Mucosa of rectum (tissue), 2 donors: ENCODE measurements around the gene CRYBG3.

Experiments used
- H3K27ac ChIP-seq, 2 donors: one replicate each; pipeline ENCODE4 v1.7.0; 2013; ENCODE audit warnings: inconsistent platforms in 2 of 2, low read depth in 2 of 2, low read length in 2 of 2
- H3K27me3 ChIP-seq, 2 donors: one replicate each; pipeline ENCODE4 v1.7.0; 2013; ENCODE audit warnings: low read length in 2 of 2; ENCODE audit not compliant: control insufficient read depth in 2 of 2, insufficient read depth in 2 of 2
- H3K36me3 ChIP-seq, 2 donors: one replicate each; pipeline ENCODE4 v1.7.0; 2013; ENCODE audit warnings: low read length in 2 of 2; ENCODE audit not compliant: control insufficient read depth in 2 of 2, insufficient read depth in 2 of 2
- H3K4me1 ChIP-seq, 2 donors: one replicate each; pipeline ENCODE4 v1.7.0; 2013; ENCODE audit warnings: low read length in 2 of 2, mild to moderate bottlenecking in 1 of 2; ENCODE audit not compliant: control insufficient read depth in 2 of 2, insufficient read depth in 2 of 2
- H3K4me3 ChIP-seq, 2 donors: one replicate each; pipeline ENCODE4 v1.7.0; 2013; ENCODE audit warnings: low read length in 2 of 2
- H3K9ac ChIP-seq, 2 donors: one replicate each; pipeline ENCODE4 v1.7.0; 2013; ENCODE audit warnings: low read length in 2 of 2, low read depth in 1 of 2, mild to moderate bottlenecking in 1 of 2
- H3K9me3 ChIP-seq, 2 donors: one replicate each; pipeline ENCODE4 v1.7.0; 2013; ENCODE audit warnings: low read length in 2 of 2; ENCODE audit not compliant: control insufficient read depth in 2 of 2
- donor health status: healthy.
- donor health status: Normal muscosa, but diverticular disease.

The CRYBG3 gene

DNA sequence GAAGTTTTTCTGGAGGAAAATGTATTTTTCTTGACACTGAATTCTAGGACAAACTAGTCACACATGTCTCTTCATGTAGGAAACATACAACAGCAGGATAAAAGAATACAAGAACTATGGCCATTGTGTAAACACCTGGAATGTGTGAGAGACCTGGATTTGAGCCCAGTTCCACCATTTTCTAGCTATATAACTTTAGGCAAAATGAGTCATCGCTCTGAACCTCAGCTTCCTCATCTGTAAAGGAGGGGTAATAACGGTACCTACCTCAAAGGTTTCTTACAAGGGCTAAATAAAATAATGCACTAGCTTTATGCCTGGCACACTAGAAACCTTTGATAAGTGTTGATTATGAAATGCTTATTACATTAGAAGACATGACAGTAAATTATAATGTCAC lies 92.6 kb downstream of the CRYBG3 start:
- no peaks in the 10 kb centered on the region for H3K27me3 ChIP-seq

DNA sequence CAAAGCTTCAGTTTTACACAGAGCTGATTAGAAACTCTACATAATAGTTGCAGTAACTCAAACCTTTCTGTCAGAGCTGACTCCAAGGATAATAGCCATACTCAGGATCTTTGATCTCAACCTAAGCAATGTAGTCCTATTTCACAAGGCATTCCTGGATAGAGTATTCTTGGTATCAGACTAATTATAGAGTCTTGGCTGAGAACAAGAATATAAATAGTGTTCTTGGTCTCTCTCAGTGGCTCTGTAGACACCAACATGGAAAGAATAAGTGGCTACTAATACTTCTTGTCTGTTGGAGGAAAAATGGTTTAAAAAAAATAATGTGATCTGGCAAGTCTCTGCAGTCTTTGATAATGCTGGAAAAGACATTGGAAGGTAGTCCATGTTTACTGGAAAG lies 94.8 kb downstream of the CRYBG3 start:
- Histone ChIP-seq H3K36me3 (peaks cover 21 to 32% of the 10 kb centered on the region in 2 donors), H3K9me3 (no peaks in the 10 kb centered on the region), H3K27ac (no peak overlapping the region), H3K9ac (no peak overlapping the region), H3K4me3 (no peak overlapping the region), H3K4me1 (peaks cover 0 to under 1% of the 10 kb centered on the region in 2 donors), H3K27me3 (no peaks in the 10 kb centered on the region)

More for the DNA sequence above, 92.6 kb downstream of the CRYBG3 start:
- Histone ChIP-seq H3K9ac (no peak overlapping the region), H3K36me3 (peaks cover 21 to 27% of the 10 kb centered on the region in 2 donors), H3K27ac (no peak overlapping the region), H3K9me3 (no peaks in the 10 kb centered on the region), H3K4me3 (no peak overlapping the region), H3K4me1 (peaks cover 0 to 2% of the 10 kb centered on the region in 2 donors)

DNA sequence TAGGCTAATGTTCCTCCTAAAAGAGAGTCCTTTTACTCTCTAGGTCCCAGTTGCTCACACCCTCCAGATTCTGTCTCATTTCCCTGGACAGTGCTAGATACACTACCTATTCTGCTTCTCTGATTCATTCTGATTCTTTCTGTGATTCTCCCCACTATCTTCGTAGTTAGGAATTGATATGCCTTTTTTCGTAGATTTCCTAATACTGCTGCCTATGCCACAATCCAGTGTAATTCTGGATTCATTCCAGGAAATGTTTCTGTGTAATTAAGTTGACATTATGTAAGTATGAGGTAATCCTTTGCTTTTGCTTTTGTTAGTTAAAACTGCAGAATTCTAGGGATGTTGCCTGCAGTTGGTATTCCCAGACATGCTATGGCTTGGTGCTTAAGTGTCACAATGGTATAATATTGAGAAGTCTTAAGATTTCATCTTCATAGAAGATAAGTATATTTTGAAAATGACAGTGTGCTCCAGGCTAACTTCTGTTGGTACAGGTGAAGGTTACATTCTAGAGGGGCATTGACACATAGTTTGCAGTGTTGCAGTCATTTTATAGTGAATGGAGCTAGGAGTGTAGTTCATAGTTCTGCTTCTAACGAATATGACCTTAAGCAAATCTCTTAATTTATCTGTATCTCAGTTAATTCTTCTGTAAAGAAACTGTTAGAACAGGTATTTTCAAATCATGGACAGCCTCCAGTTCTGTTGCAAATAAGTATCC lies 96.2 kb downstream of the CRYBG3 start:
- Histone ChIP-seq H3K9ac (no peak overlapping the region), H3K27me3 (no peaks in the 10 kb centered on the region), H3K4me1 (no peaks in the 10 kb centered on the region), H3K9me3 (no peaks in the 10 kb centered on the region), H3K27ac (no peak overlapping the region), H3K4me3 (no peak overlapping the region), H3K36me3 (peaks cover 21 to 33% of the 10 kb centered on the region in 2 donors)

DNA sequence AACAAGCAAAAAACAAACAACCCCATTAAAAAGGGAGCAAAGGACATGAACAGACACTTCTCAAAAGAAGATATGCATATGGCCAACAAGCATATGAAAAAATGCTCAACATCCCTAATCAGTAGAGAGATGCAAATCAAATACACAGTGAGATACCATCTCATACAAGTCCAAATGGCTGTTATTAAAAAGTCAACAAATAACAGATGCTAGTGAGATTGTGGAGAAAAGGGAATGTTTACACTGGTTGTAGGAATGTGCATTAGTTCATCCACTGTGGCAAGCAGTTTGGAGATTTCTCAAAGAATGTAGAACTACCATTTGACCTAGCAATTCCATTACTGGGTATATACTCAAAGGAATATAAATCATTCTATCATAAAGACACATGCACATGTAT lies 105.9 kb downstream of the CRYBG3 start:
- H3K27me3 ChIP-seq = no peaks in the 10 kb centered on the region
- no peak overlapping the region for H3K27ac ChIP-seq
- peaks cover 6 to 11% of the 10 kb centered on the region in 2 donors for H3K36me3 ChIP-seq
- no peak overlapping the region for H3K9ac ChIP-seq
- no peaks in the 10 kb centered on the region for H3K4me1 ChIP-seq
- H3K9me3 ChIP-seq = no peaks in the 10 kb centered on the region
- H3K4me3 ChIP-seq = no peak overlapping the region

DNA sequence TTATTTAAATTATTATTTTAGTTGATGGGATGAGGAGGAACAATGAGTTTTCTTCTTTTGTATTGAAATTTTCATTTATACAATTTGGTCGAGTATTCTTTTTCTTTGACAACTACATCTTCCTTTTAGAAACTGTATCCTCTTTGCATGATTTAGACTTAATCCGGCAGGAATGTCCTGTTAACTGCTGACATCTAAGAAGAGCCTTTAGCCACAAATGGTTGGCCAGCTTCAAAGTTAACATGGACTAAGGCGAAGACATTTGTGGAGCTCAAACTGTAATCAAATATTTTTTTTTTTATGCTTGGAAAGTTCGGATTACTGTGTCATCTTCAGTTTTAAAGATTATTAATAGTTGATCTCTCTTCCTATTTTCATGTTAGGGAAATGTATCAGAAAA lies 107.2 kb downstream of the CRYBG3 start:
- H3K9me3 ChIP-seq = no peaks in the 10 kb centered on the region
- H3K27ac ChIP-seq = no peak overlapping the region
- no peaks in the 10 kb centered on the region for H3K4me1 ChIP-seq
- peaks cover 10 to 18% of the 10 kb centered on the region in 2 donors for H3K36me3 ChIP-seq
- H3K27me3 ChIP-seq = no peaks in the 10 kb centered on the region
- no peak overlapping the region for H3K9ac ChIP-seq
- H3K4me3 ChIP-seq = no peak overlapping the region

DNA sequence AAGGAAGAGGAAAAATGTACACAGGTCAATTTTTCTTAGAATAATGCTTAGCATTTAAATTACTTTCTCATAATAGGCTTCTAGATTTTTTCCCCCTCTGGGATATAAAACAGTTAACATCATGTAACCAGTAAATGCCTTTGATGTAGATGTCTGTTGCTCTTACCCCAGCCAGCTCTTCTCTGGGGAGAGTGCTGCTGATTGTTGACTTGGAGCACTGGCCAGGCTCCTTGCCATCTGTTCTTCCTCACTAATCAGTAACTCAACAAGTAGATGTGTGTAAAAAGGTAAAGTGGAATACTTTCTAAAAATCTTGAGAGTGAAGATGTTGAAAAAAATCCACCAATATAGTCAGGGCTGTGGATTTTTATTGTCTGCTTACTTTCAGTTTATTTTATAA lies 108.2 kb downstream of the CRYBG3 start:
- Histone ChIP-seq H3K27me3 (no peaks in the 10 kb centered on the region), H3K36me3 (peaks cover 11 to 22% of the 10 kb centered on the region in 2 donors), H3K9me3 (no peaks in the 10 kb centered on the region), H3K4me1 (no peaks in the 10 kb centered on the region), H3K27ac (no peak overlapping the region), H3K4me3 (no peak overlapping the region), H3K9ac (no peak overlapping the region)

DNA sequence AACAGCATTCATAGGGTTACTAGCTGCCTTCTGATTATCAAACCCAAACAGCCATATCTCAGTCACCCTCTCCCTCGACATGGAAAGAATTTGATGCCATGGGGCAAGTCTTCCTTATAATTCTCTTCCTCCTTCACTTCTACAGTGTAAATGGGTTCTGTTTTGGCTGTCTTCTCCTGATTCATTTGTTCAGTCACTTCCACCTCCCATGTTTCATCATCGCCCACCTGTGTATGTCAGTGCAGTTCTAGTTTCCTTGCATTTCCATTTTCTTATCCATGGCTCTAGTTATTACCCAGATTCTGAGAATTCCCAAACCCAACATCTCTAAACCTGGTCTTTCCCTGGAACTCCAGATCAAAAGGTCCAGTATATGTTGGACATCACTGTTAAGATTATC lies 109.4 kb downstream of the CRYBG3 start:
- Histone ChIP-seq H3K4me3 (no peak overlapping the region), H3K9me3 (no peaks in the 10 kb centered on the region), H3K27ac (no peak overlapping the region), H3K36me3 (peaks cover 11 to 31% of the 10 kb centered on the region in 2 donors), H3K4me1 (no peaks in the 10 kb centered on the region), H3K9ac (no peak overlapping the region), H3K27me3 (no peaks in the 10 kb centered on the region)

DNA sequence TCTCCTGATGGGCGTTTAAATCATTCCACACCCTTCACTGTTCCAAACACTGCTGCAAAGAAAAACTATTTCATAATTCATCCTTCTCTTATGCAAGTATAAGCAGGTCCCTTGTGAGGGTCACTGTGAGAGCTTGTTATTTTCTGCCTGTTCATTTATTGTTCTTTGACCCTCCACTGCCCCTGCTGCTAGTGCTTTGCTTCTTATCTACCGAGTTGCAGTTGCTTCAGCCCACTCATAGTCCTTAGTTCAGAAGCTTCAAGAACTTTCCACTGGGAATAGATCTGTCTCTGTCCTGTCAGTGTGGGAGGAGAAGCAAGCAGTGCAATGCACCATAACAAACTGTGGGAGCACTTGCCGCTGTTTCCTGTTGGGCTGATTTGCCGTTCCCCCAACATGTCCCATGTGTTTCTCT lies 110.6 kb downstream of the CRYBG3 start:
- H3K9ac ChIP-seq = no peak overlapping the region
- no peak overlapping the region for H3K27ac ChIP-seq
- no peaks in the 10 kb centered on the region for H3K27me3 ChIP-seq
- H3K4me1 ChIP-seq = no peaks in the 10 kb centered on the region
- no peaks in the 10 kb centered on the region for H3K9me3 ChIP-seq
- H3K36me3 ChIP-seq = peaks cover 20 to 32% of the 10 kb centered on the region in 2 donors
- H3K4me3 ChIP-seq = no peak overlapping the region

DNA sequence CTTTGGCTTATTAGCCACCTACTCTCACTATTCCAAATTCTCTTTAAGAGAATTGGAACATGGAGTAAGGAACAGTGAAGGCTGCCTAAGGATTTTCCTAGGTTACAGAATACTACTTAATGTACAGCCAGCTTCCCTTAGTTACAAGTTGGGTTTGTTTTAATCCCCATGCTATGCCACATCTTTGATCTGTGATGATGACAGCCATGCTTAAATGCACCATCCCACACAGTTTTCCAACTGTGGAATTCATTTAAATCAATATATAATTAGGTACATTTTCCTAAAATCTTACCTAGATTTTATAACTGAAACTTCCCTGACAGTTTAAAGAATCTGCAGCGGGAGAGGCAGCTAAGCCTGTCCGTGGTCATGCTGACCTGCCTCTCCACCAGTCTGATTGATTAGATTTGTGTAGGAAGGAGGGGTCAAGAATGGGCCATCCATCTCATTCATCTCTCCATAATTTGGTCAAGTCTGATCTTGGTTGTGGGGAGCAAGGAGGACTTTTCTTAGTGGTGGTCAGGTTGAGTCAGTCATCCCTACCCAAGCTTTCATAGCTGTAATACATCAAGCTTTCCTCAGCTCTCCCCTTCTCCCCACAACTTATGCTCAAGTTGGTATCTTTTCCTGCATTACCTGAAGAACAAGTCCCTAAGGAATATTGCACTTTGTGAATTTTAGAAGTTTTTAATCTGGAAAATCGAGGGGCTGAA lies 113.3 kb downstream of the CRYBG3 start:
- no peaks in the 10 kb centered on the region for H3K4me1 ChIP-seq
- no peak overlapping the region for H3K4me3 ChIP-seq
- peaks cover 24 to 37% of the 10 kb centered on the region in 2 donors for H3K36me3 ChIP-seq
- no peak overlapping the region for H3K27ac ChIP-seq
- H3K27me3 ChIP-seq = no peaks in the 10 kb centered on the region
- H3K9me3 ChIP-seq = no peaks in the 10 kb centered on the region
- H3K9ac ChIP-seq = no peak overlapping the region

DNA sequence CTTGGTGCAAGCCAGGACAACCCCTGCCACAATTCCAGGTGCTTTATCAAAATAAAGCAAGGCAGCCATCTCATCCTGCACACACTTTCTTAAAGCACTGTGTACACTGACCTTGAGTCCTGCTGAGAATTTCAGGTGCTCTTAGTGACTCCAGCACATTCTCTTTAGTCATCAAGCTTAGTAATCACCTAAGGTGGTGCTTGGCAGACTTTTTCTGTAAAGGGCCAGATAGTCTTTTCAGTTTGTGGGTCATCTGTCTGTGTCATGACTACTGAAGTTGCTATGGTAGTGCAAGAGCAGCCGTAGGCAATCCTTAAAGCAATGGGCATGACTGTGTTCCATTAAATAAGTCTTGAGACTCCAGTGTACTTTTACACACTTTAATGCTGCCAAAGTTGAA lies 114.0 kb downstream of the CRYBG3 start:
- no peak overlapping the region for H3K4me3 ChIP-seq
- no peaks in the 10 kb centered on the region for H3K27me3 ChIP-seq
- no peak overlapping the region for H3K9ac ChIP-seq
- no peak overlapping the region for H3K27ac ChIP-seq
- H3K36me3 ChIP-seq = peaks cover 24 to 32% of the 10 kb centered on the region in 2 donors
- no peaks in the 10 kb centered on the region for H3K4me1 ChIP-seq
- H3K9me3 ChIP-seq = no peaks in the 10 kb centered on the region
